ENCODE results near the gene DYSF.

DNA sequence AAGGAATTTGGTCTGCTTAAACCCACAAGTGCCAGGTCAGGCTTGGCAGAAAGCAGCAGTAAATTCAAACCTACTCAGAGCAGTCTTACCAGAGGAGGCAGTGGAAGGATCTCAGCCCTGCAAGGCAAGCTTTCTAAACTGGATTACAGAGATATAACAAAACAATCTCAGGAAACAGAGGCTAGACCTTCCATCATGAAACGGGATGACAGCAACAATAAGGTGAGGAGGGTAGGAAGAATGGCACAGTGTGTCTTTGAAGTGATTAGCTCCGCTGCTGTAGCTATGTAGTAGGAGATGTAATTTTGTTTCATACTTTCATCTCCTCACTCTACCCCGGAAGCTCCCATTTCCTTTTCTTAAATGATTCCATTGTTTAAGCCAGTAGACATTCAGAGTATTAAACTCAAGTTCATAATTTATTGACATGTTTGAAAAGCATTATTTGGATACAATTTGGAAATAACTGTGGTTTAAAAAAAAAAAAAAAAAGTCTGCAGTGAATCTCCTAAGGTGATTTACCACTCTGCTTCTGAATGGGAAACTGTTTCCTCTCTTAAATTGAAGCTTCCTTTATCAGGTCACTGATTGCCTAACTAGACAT is 29.4 kb upstream of the DYSF start:
- TF ChIP-seq POLR2AphosphoS5 (IDR thresholded peaks at IDR 0.05; ENCODE audit: low read depth, low read length) (no peak), TAF1 (IDR thresholded peaks at IDR 0.05; ENCODE audit: borderline replicate concordance, low read depth, low read length) (no peak), POLR2A (IDR thresholded peaks at IDR 0.05; ENCODE audit: low read depth, low read length) (no peak)
